HG03521 (cell line): ENCODE results near the gene GYS2.
"Not testable (repeated sequence)": the region's sequence is repeated elsewhere in the genome, so short reads cannot be mapped to it uniquely, and the experiment has no call there.

ENCODE experiments used
- ATAC-seq: cut with Tn5 transposase; IDR thresholded peaks from one replicate; pipeline ENCODE4 v1.9.1; 2021; ENCODE audit warnings: mild to moderate bottlenecking, moderate library complexity; ENCODE audit not compliant: unreplicated experiment

The GYS2 gene

DNA sequence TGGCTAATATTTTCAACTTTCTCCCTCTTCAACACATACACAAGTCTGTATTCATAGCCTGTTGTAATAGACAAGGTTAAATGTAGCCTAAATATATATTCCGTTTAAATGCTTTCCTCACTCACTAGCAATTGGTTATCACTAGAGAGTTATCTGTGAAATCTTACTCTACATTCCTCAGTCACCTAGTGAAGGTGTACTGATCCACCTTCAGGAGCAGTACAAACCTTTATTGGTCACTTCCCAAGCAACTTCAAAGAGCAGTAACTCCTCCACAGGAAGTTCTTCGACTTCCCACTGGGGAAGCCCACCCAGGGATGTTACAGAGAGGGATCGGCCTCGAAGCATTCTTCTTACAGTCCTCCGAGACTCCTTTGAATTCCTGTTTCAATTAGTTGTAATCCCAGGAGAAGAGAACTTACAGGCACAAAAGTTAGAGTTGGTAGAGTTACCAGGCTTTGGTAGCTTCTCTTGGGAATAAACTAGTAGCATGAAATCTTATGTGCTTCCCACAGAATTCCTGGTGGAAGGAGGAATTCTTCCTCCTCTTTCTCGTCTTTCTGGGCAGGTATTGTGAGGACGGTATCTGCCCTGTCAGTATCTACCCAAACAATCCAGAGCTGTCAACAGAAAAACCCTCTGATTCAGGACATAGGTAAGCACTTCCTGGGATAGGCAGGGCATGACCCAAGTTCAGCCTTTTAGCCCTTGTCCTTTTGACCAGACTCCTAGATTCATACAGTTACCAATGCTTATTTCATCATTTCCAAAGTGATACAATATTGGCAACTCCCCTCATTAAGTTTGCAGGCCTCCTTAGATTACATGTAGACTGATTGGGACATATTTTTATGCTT lies at the start of gene GYS2:
Gene GYS2, minus strand, starts transcription at position 603 of the 857 bp plus-strand sequence. Its CDS starts 255 bp downstream, at position 348.
- no peak for ATAC-seq

DNA sequence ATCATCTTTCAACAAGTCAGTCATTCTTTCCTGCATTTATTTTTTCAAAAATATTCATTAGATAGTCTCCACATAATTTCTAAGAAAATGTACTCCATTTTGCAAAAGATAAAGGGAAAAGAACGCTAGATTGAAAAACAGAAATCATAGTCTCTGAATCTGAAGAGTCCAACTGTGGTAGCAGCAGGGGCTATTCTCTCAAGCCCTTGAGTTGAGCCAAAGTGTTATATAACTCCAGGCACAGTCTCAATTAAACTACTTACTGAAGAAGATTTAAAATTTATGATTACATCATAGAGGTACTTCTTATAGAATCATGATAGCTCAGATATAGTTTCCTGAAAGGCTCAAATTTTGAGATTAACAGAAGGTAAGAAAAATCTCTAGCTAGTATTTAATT lies 47.2 kb upstream of the GYS2 start:
- ATAC-seq: no peak

DNA sequence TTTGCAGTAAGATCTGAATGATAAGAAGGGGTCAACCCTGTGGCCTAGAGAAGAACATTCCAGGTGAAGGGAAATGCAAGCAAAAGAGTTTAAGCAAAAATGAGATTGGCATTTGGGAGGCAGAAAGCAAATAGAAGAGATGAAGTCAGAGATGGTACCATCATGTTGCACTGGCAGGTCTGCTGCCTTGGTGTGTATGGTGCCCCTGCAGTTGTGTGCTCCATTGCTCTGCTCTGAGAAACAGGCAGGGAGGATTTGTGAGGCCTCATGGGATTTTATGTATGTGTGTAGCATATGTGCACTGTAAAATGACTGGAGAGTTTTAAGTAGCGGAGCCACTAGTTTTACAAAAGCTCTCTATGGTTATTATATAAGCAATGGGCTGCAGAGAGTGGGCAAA lies 46.4 kb upstream of the GYS2 start:
- ATAC-seq: no peak

DNA sequence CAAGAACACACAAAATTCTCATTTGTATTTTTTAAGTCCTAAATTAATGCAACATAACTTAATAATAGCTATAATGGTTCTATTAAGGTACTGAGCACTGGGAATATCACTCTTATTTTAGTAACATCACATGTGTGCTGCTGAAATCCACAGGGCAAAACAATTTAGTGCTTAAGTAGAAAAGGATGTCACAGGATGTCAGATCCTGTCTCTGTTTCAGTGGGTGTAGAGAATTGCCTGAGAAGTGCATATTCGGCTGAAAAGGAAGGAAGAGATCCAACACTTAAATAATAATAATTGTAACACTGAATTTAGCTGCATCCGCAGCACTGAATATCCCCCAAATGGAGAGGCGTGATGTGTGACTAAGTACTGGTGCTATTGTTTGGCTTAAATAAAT lies 44.4 kb upstream of the GYS2 start:
- ATAC-seq: no peak

DNA sequence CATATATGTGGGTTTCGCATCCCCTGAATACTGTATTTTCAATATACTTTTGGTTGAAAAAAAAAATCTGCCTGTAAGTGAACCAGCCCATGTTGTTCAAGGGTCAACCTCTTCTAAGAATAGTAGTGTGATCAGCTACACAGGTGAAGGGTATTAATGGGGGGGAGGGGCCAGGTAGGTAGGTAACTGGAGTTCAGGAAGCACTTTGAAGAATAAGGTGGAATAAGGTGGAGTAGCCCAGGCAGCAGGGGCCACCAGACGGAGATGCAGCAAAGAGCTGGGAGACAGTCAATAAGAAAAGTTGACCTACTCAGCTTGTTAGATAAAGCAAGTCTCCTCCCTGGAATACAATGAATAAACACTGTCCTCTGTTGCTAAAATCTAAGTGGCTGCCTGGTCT lies 43.7 kb upstream of the GYS2 start:
- no peak for ATAC-seq

- ATAC-seq: no peak
Observed at GRCh38 chr12:21647179-21647578, 42.5 kb upstream of the GYS2 start.

DNA sequence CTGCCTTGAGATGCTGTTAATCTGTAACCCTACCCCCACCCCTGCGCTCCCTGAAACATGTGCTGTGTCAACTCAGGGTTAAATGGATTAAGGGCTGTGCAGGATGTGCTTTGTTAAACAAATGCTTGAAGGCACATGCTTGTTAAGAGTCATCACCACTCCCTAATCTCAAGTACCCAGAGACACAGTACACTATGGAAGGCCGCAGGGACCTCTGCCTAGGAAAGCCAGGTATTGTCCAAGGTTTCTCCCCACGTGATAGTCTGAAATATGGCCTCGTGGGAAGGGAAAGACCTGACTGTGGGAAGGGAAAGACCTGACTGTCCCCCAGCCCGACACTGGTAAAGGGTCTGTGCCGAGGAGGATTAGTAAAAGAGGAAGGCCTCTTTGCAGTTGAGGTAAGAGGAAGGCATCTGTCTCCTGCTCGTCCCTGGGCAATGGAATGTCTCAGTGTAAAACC lies 40.4 kb upstream of the GYS2 start:
- ATAC-seq: not testable (repeated sequence)

GRCh38 chr12:21644516-21644915 lies 39.9 kb upstream of the GYS2 start:
- no peak for ATAC-seq

DNA sequence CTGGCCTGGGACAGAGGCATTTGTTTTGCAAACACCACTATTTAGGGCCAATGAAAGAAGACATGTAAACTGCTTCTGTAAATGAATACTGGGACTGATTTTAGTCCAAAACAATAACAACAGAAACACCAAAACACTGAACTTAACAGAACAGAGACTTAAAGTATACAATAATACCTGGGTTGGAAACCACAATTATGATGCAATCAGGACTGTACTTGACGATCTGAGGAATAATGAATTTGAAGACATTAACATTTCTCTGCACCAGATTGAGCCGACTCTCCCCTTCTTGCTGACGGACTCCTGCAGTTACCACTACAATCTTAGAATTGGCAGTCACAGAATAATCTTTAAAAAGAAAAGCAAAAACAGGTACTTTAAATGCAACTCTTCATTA lies 39.1 kb upstream of the GYS2 start:
- ATAC-seq: no peak

- ATAC-seq: no peak
Observed at GRCh38 chr12:21642707-21643389, 38.2 kb upstream of the GYS2 start.

GRCh38 chr12:21638054-21638891 lies 33.6 kb upstream of the GYS2 start:
- ATAC-seq: no peak

DNA sequence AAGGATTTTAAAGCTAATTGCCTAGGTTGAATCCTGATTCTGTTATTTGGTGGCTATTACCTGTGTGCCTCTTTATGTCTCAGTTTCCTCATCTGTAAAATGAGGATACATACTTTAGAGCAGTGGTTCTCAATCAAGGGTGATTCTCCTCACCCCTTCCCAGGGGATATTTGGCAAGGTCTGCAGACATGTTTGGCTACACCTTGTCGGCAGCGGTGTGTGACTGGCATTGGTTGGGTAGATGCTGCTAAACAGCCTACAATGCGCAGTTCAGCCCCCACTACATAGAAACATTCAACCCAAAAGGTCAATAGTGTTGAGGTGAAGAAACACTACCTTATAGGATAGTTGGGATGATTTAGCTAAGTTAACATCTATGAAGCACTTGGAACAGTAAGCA lies 29.6 kb upstream of the GYS2 start:
- ATAC-seq: no peak

GRCh38 chr12:21631367-21631766 lies 26.7 kb upstream of the GYS2 start:
- ATAC-seq: no peak

GRCh38 chr12:21627924-21628323 lies 23.3 kb upstream of the GYS2 start:
- ATAC-seq: no peak

DNA sequence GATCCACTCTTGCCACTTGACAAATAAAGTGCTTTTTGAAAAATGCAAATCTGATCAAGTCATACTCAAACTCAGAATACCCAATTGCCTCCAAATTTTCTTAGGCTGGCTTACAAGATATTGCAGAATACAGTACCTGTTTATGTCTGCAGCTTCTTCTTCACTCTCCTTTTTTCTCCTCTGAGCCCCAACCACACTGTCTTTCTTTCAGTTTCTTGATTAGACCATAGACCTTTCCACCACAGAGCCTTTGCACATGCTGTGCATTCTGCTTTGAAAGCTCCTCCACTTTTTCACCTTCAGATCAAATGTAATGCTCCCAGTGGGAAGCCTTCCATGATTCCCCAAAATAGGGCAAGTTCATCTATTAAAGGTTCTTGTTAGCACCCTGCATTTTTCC lies 13.9 kb upstream of the GYS2 start:
- no peak for ATAC-seq

DNA sequence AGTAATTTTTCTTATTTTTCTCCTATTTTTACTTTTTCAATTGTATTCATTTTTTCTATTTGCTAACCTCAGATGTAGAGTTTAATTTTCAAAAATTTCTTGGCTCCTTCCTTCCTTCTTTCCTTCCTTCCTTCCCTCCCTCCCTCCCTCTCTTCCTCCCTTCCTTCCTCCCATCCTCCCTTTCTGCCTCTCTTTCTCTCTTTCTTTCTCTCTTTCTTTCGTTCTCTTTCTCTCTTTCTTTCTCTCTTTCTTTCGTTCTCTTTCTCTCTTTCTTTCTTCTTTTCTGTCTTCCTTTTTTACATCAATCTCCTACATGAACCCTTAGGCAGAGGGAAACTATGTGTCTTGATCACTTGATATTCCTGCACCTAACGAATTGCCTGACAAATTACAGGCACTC lies 12.4 kb upstream of the GYS2 start:
- no peak for ATAC-seq

GRCh38 chr12:21615431-21615830 lies 10.8 kb upstream of the GYS2 start:
- no peak for ATAC-seq

- ATAC-seq: no peak
Observed at GRCh38 chr12:21614506-21614905, 9.9 kb upstream of the GYS2 start.

- ATAC-seq: no peak
Observed at GRCh38 chr12:21613931-21614330, 9.3 kb upstream of the GYS2 start.

DNA sequence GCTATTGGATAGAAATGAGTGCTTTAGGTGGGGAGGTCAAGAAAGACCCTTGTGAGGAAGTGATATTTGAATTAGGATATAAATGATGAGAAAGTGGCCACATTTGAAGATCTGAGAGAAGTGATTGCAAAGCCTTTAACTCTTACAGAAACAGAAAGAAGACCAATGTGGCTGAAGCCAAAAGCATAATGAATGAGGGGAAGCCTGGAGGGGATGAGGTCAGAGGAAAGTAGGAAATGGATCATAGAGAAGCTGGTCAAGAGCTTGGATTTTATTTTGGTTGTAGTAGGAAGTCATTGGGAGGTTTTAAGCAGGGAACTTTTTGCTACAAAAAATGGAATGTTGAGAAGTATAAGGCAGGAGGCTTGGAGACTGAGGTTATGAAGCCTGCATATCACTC lies 3.5 kb upstream of the GYS2 start:
- ATAC-seq: no peak

- no peak for ATAC-seq
Observed at GRCh38 chr12:21607701-21608100, 3.1 kb upstream of the GYS2 start.
